SK-N-SH (cell line): ENCODE results near the gene PFKM. TPM values are rescaled to one million over a fixed set of nuclear protein-coding genes. Genes with fewer than 3 reads are reported as not detected.

Experiments
- CTCF ChIA-PET: fragments of 300-600, 350-600 bp; formaldehyde crosslinking; extraction: SDS; loops from one replicate; lab custom pipeline; 2021; lab: Yijun Ruan, JAX
- POLR2A ChIA-PET: fragments of 350-600 bp; sonication (Branson Sonifier 250); formaldehyde crosslinking; extraction: SDS; loops from one replicate; lab custom pipeline; 2020; ENCODE audit warnings: antibody characterized with exemption, inconsistent platforms; lab: Yijun Ruan, JAX
- DNase-seq: peaks from one replicate; pipeline ENCODE4 v3.0.0; 2012
- H2AFZ ChIP-seq: fragments of 200-600 bp; sonication (generic); 2 replicates; pipeline ENCODE4 v1.8.1; 2016; ENCODE audit warnings: antibody characterized with exemption, mild to moderate bottlenecking, low read depth
- H3F3A ChIP-seq: fragments of 200-600 bp; sonication (generic); replicated peaks from 2 replicates; pipeline ENCODE3; 2016; ENCODE audit warnings: antibody characterized with exemption, mild to moderate bottlenecking; ENCODE audit not compliant: insufficient read depth
- H3K27ac ChIP-seq, 2 experiments: fragments of 200-500 bp in 1 of 2; fragments of 200-600 bp in 1 of 2; sonication (Bioruptor generic) in 1 of 2; sonication (generic), shearing (Covaris generic) in 1 of 2; 2 replicates each; pipeline versions ENCODE4 v1.5.1 to v1.6.1; 2014 to 2016; ENCODE audit warnings: low read depth in 2 of 2, inconsistent platforms in 1 of 2, low read length in 1 of 2, mild to moderate bottlenecking in 1 of 2, mixed read lengths in 1 of 2
- H3K27me3 ChIP-seq: fragments of 200-600 bp; sonication (generic), shearing (Covaris generic); 2 replicates; pipeline ENCODE4 v1.6.1; 2016; ENCODE audit warnings: mixed run types; ENCODE audit not compliant: insufficient read depth
- H3K36me3 ChIP-seq, 2 experiments: fragments of 200-500 bp in 1 of 2; fragments of 200-600 bp in 1 of 2; sonication (Bioruptor generic) in 1 of 2; sonication (generic) in 1 of 2; replicated peaks in 1 of 2; 2 replicates each; pipeline versions ENCODE3 to v1.5.1; 2014 to 2016; ENCODE audit warnings: low read length in 1 of 2, mild to moderate bottlenecking in 1 of 2; ENCODE audit not compliant: insufficient read depth in 2 of 2, control insufficient read depth in 1 of 2
- H3K4me1 ChIP-seq, 2 experiments: fragments of 200-500 bp in 1 of 2; fragments of 200-600 bp in 1 of 2; sonication (Bioruptor generic) in 1 of 2; sonication (generic), shearing (Covaris generic) in 1 of 2; 2 replicates each; pipeline versions ENCODE4 v1.5.1 to v1.6.1; 2014 to 2016; ENCODE audit warnings: low read depth in 1 of 2, low read length in 1 of 2, mixed run types in 1 of 2; ENCODE audit not compliant: insufficient read depth in 2 of 2, control insufficient read depth in 1 of 2
- H3K4me2 ChIP-seq: fragments of 200-600 bp; sonication (generic), shearing (Covaris generic); 2 replicates; pipeline ENCODE4 v1.6.1; 2017; ENCODE audit warnings: mixed run types
- H3K4me3 ChIP-seq, 2 experiments: fragments of 200-500 bp in 1 of 2; fragments of 200-600 bp in 1 of 2; sonication (Bioruptor generic) in 1 of 2; sonication (generic), shearing (Covaris generic) in 1 of 2; 2 replicates each; pipeline versions ENCODE4 v1.5.1 to v1.8.1; 2014 to 2016; ENCODE audit warnings: low read depth in 2 of 2, inconsistent platforms in 1 of 2, low read length in 1 of 2, mild to moderate bottlenecking in 1 of 2, mixed read lengths in 1 of 2, moderate library complexity in 1 of 2
- H3K79me2 ChIP-seq: fragments of 200-600 bp; sonication (generic); 2 replicates; pipeline ENCODE4 v1.8.1; 2017; ENCODE audit warnings: mild to moderate bottlenecking; ENCODE audit not compliant: insufficient read depth
- H3K9ac ChIP-seq: fragments of 200-600 bp; sonication (generic); 2 replicates; pipeline ENCODE4 v1.6.1; 2017; ENCODE audit warnings: mixed run types
- H3K9me2 ChIP-seq: fragments of 200-600 bp; sonication (generic); 2 replicates; pipeline ENCODE4 v1.6.1; 2017; ENCODE audit warnings: mixed run types
- H3K9me3 ChIP-seq: fragments of 200-600 bp; sonication (generic); 2 replicates; pipeline ENCODE4 v1.6.1; 2017; ENCODE audit warnings: mixed run types, mild to moderate bottlenecking, moderate library complexity
- H4K20me1 ChIP-seq: fragments of 200-600 bp; sonication (generic); 2 replicates; pipeline ENCODE4 v1.6.1; 2017; ENCODE audit warnings: mild to moderate bottlenecking, mixed run types; ENCODE audit not compliant: insufficient read depth
- CHD2 ChIP-seq: fragments of 150-350 bp; IDR thresholded peaks from 2 replicates; pipeline ENCODE4 v1.6.1; 2018; ENCODE audit warnings: low read length; ENCODE audit not compliant: partially characterized antibody
- ELF1 ChIP-seq: IDR thresholded peaks from 2 replicates; pipeline ENCODE4 v1.4.0; 2012
- EP300 ChIP-seq, 2 experiments: IDR thresholded peaks; 2 replicates each; pipeline versions ENCODE4 v1.4.0 to v1.6.1; 2012; ENCODE audit warnings: borderline replicate concordance in 1 of 2, low read depth in 1 of 2, low read length in 1 of 2
- EZH2phosphoT487 ChIP-seq: fragments of 200-600 bp; sonication (generic); IDR thresholded peaks from 2 replicates; pipeline ENCODE4 v1.6.1; 2017; ENCODE audit warnings: low read depth, mixed run types, mild to moderate bottlenecking, antibody characterized with exemption, moderate library complexity, borderline replicate concordance
- FOSL2 ChIP-seq: IDR thresholded peaks from 2 replicates; pipeline ENCODE4 v1.4.0; 2012; ENCODE audit warnings: low read depth, mild to moderate bottlenecking, moderate library complexity, borderline replicate concordance
- FOXJ3 ChIP-seq: sonication (generic); formaldehyde crosslinking; IDR thresholded peaks from 2 replicates; pipeline ENCODE4 v1.5.1; 2020; ENCODE audit warnings: mild to moderate bottlenecking, missing genetic modification reagents
- IRF3 ChIP-seq: fragments of 150-350 bp; IDR thresholded peaks from 2 replicates; pipeline ENCODE4 v1.6.1; 2016; ENCODE audit warnings: mild to moderate bottlenecking, low read depth, low read length
- MEF2A ChIP-seq: IDR thresholded peaks from 2 replicates; pipeline ENCODE4 v1.4.0; 2012; ENCODE audit warnings: low read depth, borderline replicate concordance
- MXI1 ChIP-seq: IDR thresholded peaks from 2 replicates; pipeline ENCODE4 v1.6.1; 2012; ENCODE audit warnings: mild to moderate bottlenecking, low read depth, low read length, improper control_type of control experiment
- NFIC ChIP-seq: IDR thresholded peaks from 2 replicates; pipeline ENCODE4 v1.4.0; 2012; ENCODE audit warnings: borderline replicate concordance
- NRF1 ChIP-seq: IDR thresholded peaks from 2 replicates; pipeline ENCODE4 v1.6.1; 2012; ENCODE audit warnings: low read depth, mild to moderate bottlenecking, low read length
- POLR2AphosphoS5 ChIP-seq: IDR thresholded peaks from 2 replicates; pipeline ENCODE4 v1.6.1; 2012; ENCODE audit warnings: low read depth, low read length
- REST ChIP-seq: IDR thresholded peaks from 2 replicates; pipeline ENCODE4 v1.6.1; 2012; ENCODE audit warnings: mild to moderate bottlenecking, low read depth, low read length, moderate library complexity
- RFX5 ChIP-seq: IDR thresholded peaks from 2 replicates; pipeline ENCODE4 v1.6.1; 2012; ENCODE audit warnings: mild to moderate bottlenecking, improper control_type of control experiment, low read length
- SMC3 ChIP-seq: IDR thresholded peaks from 2 replicates; pipeline ENCODE4 v1.6.1; 2012; ENCODE audit warnings: low read depth, low read length, improper control_type of control experiment
- TCF12 ChIP-seq: IDR thresholded peaks from 2 replicates; pipeline ENCODE4 v1.4.0; 2012
- USF1 ChIP-seq: IDR thresholded peaks from 2 replicates; pipeline ENCODE4 v1.4.0; 2012; ENCODE audit warnings: low read depth, borderline replicate concordance
- USF2 ChIP-seq: fragments of 150-350 bp; IDR thresholded peaks from 2 replicates; pipeline ENCODE4 v1.6.1; 2017; ENCODE audit warnings: antibody characterized with exemption, low read length, low read depth, borderline replicate concordance
- YY1 ChIP-seq: IDR thresholded peaks from 2 replicates; pipeline ENCODE4 v1.4.0; 2012; ENCODE audit warnings: low read depth, mild to moderate bottlenecking
- ZBTB33 ChIP-seq: IDR thresholded peaks from 2 replicates; pipeline ENCODE4 v1.4.0; 2012; ENCODE audit warnings: low read depth, borderline replicate concordance
- WGBS: methylation state at CpG from one replicate; pipeline ENCODE4 v1.1.6; 2017; ENCODE audit warnings: low lambda C conversion rate; 5-methylcytosine and 5-hydroxymethylcytosine counted together
- polyA plus RNA-seq, 3 experiments: library from polyadenylated mRNA; depleted of rRNA; stranded (reverse); fragments of >200 nt; gene quantifications; 2 replicates each; pipeline ENCODE4 v1.2.3, GENCODE V29; 2012

The PFKM gene
- polyA plus RNA-seq, 1 of the 3 experiments (the other 2 are of a cell fraction) = 85.0 TPM

GRCh38 chr12:48122065-48122834 lies 3.1 kb downstream of the PFKM start:
- Histone ChIP-seq H4K20me1 (no peaks in the 10 kb centered on the region), H3K9ac (no peak overlapping the region)
- POLR2A ChIA-PET = no interaction called here

GRCh38 chr12:48123169-48123568 lies 4.0 kb downstream of the PFKM start:
- Histone ChIP-seq H3F3A (no peaks in the 10 kb centered on the region), H3K9me2 (no peaks in the 10 kb centered on the region), H3K9me3 (no peaks in the 10 kb centered on the region), H3K27ac (no peak overlapping the region), H3K4me1 (peaks cover 6 to 7% of the 10 kb centered on the region in 2 experiments; a peak in 3 of 4 replicates), H4K20me1 (no peaks in the 10 kb centered on the region), H3K36me3 (peaks cover 28 to 49% of the 10 kb centered on the region in 2 experiments), H2AFZ (no peak overlapping the region), H3K4me2 (no peak overlapping the region), H3K79me2 (peaks cover 29% of the 10 kb centered on the region), H3K27me3 (no peaks in the 10 kb centered on the region), H3K4me3 (no peak overlapping the region), H3K9ac (no peak overlapping the region)
- DNase-seq = no peak
- WGBS = 84% methylated on average over 4 of the region's 4 CpGs
- ChIA-PET POLR2A (no interaction called here), CTCF (no interaction called here)
- TF ChIP-seq ELF1 (no peak), USF2 (no peak), REST (no peak), USF1 (no peak), TCF12 (no peak), YY1 (no peak)

More at GRCh38 chr12:48122065-48122834, 3.1 kb downstream of the PFKM start:
- H3K27ac ChIP-seq = no peak overlapping the region
- TF ChIP-seq MEF2A (no peak), FOXJ3 (CRISPR knock-in tag) (no peak), ZBTB33 (no peak), EP300 (IDR thresholded peaks at IDR 0.05; ENCODE audit: borderline replicate concordance in 1 of 2, low read depth in 1 of 2, low read length in 1 of 2) (no peak), ELF1 (no peak), YY1 (no peak), FOSL2 (no peak), CHD2 (no peak), IRF3 (no peak), POLR2AphosphoS5 (no peak), TCF12 (no peak), EZH2phosphoT487 (no peak), MXI1 (no peak), NFIC (no peak), NRF1 (no peak), SMC3 (no peak), RFX5 (no peak)
- TF ChIP-seq, all 33 proteins: peak for 0
- Histone ChIP-seq H3K4me3 (no peak overlapping the region), H3K79me2 (peaks cover 29% of the 10 kb centered on the region), H3K9me2 (no peaks in the 10 kb centered on the region), H3K27me3 (no peaks in the 10 kb centered on the region), H3K36me3 (peaks cover 23 to 43% of the 10 kb centered on the region in 2 experiments), H3K4me2 (no peak overlapping the region), H3F3A (no peaks in the 10 kb centered on the region), H3K4me1 (peaks cover 6 to 7% of the 10 kb centered on the region in 2 experiments; a peak in 3 of 4 replicates), H3K9me3 (no peaks in the 10 kb centered on the region), H2AFZ (no peak overlapping the region)
- DNase-seq = no peak
- CTCF ChIA-PET = no interaction called here
- 94% methylated on average over 1 of the region's 2 CpGs for WGBS
